Frontal cortex (tissue), 4 donors: ENCODE data around the gene PIAS4. TPM values are rescaled to one million over a fixed set of nuclear protein-coding genes. Genes with fewer than 3 reads are reported as not detected.

ENCODE experiments used
- DNase-seq, 2 donors: peaks; one replicate each; pipeline ENCODE4 v3.0.0; 2012; ENCODE audit warnings: low spot score in 2 of 2
- FAIRE-seq: peaks from 2 replicates; lab custom pipeline; 2012; peaks lifted over from hg19 to GRCh38; lab: Jason Lieb, UNC
- total RNA-seq: library from RNA; depleted of rRNA; stranded (reverse); fragments of >200 nt; gene quantifications from one replicate; pipeline ENCODE4 v1.2.3, GENCODE V29; 2014
- donor health status: control.
- donor health status: control.
- donor health status: control.

Gene PIAS4
- total RNA-seq, 1 donor from 2014 or later, result 22.0 TPM

DNA sequence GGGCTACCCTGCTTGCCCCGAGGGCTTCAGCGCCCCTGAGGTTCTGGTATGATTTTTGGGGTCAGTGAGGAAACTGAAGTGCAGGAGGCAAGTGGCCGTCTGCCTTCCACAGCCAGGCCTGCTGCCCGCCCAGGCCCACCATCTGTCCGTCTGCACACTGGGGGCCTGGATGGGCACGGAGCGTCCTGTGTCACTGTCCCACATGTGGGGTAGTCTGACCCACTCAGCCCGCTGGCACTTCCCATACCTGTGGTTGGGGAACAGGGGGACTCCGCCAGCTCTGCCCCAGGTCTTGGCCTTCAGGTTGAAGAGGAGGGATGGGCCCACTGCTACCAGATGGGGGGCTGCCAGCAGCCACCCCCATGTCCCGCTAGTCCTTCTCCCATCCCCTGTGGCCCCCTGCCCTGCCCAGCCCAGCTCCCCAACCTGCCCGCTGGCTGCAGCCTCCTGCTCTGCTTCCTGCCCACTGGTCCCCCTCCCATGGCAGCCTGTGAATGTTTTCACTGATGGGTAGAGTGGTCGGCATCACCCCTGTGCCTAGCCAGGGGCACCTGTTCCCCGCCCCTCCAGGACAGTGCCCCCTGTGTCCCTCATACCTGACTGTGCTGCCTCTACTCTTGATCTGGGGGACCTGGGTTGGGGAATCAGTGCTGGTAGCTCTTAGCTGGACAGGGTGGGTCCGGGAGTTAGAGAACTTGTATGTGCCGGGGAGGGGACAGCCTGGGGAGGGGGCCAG is 9.5 kb downstream of the PIAS4 start:
- DNase-seq (no peak), FAIRE-seq (no peak)

DNA sequence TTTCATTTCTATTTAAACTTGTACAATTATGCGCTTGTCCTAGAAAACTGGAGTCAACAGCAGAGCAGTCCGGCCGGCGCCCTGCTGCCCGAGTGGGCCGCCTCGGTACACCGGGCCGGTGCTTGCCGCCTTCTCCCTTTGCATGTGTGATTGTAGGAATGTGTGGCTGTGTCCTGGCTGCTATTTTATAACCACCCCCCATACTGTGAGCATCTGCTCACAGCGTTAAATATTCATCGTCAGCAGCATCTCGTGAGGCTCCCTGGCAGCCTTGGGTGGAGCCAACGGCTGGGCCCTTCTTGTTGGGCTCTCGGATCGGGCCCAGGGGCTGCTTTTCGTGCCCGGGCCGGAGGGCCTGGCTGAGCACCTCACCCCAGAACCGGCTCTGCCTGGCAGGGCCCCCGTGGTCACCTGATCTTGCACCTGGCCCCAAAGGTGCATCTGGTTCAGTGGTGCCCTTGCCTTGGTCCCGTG is 10.6 kb downstream of the PIAS4 start:
- DNase-seq (no peak), FAIRE-seq (no peak)

- FAIRE-seq, result no peak
- no peak for DNase-seq
Measured at GRCh38 chr19:4018775-4019504, 11.4 kb downstream of the PIAS4 start.

DNA sequence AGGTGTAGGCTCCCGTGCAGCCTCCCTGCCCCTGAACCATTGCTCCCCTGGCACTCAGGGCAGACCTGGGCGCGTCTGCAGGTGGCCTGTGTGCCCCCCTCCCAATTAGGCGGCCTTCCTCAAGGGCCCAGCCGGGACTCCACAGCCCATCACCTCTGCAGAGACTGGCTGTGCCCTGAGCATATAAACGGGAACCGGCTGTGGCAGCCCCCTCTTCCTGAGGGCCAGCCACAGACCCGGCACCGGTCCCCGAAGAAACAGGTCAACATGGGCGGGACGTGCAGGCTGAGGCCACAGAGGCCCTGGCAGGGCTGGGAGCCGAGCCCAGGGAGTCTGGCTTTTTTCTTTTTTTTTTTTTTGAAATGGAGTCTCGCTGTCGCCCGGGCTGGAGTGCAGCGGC is 12.0 kb downstream of the PIAS4 start:
- FAIRE-seq (no peak), DNase-seq (no peak)

- no peak for FAIRE-seq
Measured at GRCh38 chr19:4023600-4024398, 16.3 kb downstream of the PIAS4 start.

GRCh38 chr19:4025317-4025716 is 17.8 kb downstream of the PIAS4 start:
- FAIRE-seq, result no peak
- no peak for DNase-seq

More at GRCh38 chr19:4023600-4024398, 16.3 kb downstream of the PIAS4 start:
- DNase-seq, result no peak

- FAIRE-seq (no peak), DNase-seq (no peak)
Measured at GRCh38 chr19:4027146-4027545, 19.6 kb downstream of the PIAS4 start.

DNA sequence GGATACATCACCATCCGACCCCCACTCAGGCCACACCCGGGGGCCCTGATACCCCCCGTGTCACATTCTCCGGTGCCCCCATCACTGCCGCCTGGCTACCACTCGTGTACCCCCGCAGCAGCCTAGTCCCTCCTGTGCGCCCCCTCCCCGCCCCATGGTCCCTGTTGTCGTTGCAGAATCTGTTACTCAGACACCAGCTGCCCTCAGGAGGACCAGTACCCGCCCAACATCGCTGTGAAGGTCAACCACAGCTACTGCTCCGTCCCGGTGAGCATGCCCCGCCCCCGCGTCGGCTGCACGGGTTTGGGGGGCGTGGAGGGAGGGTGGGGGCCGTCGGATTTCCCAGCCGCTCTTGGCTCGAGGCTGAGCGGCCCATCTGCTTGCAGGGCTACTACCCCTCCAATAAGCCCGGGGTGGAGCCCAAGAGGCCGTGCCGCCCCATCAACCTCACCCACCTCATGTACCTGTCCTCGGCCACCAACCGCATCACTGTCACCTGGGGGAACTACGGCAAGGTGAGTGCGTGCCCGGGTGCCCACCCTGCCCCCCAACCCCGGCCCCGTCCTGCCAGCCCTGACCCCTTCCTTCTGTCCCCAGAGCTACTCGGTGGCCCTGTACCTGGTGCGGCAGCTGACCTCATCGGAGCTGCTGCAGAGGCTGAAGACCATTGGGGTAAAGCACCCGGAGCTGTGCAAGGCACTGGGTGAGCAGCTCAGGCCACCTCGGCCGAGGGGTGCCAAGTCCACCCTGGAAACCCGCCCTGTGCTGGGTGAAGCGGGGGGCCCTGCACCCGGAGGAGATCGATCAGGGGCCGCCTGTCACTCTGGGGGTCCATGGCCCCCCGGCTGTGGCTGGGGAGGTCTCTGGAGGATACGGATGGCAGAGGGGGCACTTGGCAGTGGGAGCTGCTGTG is 21.1 kb downstream of the PIAS4 start:
- DNase-seq (no peak), FAIRE-seq (no peak)

- no peak for DNase-seq
- FAIRE-seq, result no peak
Measured at GRCh38 chr19:4029247-4029614, 21.7 kb downstream of the PIAS4 start.

- FAIRE-seq (no peak), DNase-seq (no peak)
Measured at GRCh38 chr19:4030552-4030951, 23.0 kb downstream of the PIAS4 start.

GRCh38 chr19:4030981-4031380 is 23.4 kb downstream of the PIAS4 start:
- FAIRE-seq (no peak), DNase-seq (no peak)

GRCh38 chr19:4031420-4031819 is 23.9 kb downstream of the PIAS4 start:
- DNase-seq (no peak), FAIRE-seq (no peak)

- FAIRE-seq (no peak), DNase-seq (no peak)
Measured at GRCh38 chr19:4032436-4032835, 24.9 kb downstream of the PIAS4 start.

- DNase-seq (no peak), FAIRE-seq (no peak)
Measured at GRCh38 chr19:4033028-4033956, 25.8 kb downstream of the PIAS4 start.

DNA sequence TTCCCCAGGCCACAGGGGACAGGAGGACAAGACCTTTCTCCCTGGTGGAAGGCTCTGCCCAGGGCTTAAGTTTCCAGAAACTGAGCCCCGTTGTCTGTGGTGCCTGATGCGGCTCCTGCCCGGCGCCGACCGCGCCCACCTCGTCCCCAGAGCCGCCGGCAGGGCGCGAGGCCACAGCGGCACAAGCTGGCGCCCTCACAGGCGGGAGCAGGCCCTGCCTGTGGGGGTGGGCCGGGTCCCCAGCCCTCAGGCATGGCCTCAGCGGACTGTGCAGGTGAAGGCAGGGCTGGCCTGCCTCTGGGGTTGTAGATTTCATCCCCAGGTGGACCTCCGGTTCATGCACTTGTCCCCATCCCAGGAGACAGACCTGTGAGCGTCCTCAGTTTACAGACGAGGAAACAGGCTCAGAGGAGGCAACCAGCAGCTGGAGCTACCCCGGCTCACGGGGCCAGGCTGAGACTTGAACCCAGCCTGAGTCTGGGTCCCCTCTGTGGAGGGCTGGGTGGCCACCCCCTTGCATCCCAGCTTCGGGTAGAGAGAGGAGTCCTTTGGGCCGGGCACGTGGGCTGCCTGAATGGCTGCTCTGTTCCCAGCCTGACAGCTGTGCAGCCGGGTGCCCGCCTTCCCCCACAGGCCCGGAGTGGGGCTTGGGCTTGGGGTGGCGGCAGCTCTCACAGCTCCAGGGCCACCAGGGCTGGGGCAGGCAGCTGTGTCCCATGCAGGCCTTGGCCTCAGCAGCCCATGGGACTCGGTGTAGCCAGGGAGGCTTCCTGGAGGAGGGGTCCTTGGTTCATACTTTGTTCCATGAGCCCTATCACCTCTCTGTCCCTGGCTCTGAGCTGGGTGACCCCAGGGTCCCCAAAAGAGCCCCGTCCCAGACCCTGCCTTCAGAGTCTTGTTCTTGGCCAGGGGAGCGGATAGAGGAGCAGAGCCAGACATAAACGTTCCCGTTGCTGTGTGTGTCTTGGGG is 26.8 kb downstream of the PIAS4 start:
- peak; percentile 69 to 83 for DNase-seq

GRCh38 chr19:4035018-4035566 is 27.6 kb downstream of the PIAS4 start:
- DNase-seq, result no peak
- FAIRE-seq, result no peak

More for the DNA sequence above, 26.8 kb downstream of the PIAS4 start:
- FAIRE-seq, result no peak

- peak; percentile 43 for FAIRE-seq
- DNase-seq, result no peak
Measured at GRCh38 chr19:4035582-4035981, 28.0 kb downstream of the PIAS4 start.
